Measurements from ENCODE around the gene SH3PXD2A. TPM values are rescaled to one million over a fixed set of nuclear protein-coding genes. Genes with fewer than 3 reads are reported as not detected.
A peak's percentile ranks its signal among the peaks of the same experiment; 100 is the strongest.

Gene SH3PXD2A
- total RNA-seq, 1 donor from 2014 or later = 2.3 TPM

DNA sequence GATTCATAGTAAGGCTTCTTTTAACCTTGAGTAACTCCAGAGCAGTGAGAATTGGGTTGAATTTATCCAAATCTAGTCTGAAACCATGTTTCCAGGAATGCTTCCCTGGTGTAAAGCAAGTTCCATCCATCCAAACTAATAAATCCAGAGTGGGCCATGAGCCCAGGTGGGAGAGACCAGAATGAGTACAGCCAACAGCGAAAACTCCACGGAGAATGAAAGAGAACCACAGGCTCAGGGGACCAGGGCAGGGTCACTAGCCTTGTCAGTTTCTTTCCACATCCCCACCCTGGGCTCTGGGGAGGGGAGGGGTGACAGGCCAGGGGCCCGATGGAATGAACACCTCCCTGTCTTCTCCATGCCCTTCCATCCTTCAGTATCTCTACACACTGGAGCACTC, 181.8 kb downstream of the SH3PXD2A start:
- no peaks in the 10 kb centered on the region for H3F3A ChIP-seq (ENCODE audit: low read depth)
- Mint-ChIP-seq H3K9me3 (no peaks in the 10 kb centered on the region), H3K4me1 (peaks cover 38% of the 10 kb centered on the region), H3K4me3 (no peak overlapping the region), H3K36me3 (no peaks in the 10 kb centered on the region), H3K27ac (no peak overlapping the region), H3K27me3 (ENCODE audit: insufficient read depth, low read depth) (peaks cover 2% of the 10 kb centered on the region)
- H3K4me2 ChIP-seq = no peak overlapping the region
- DNase-seq (ENCODE audit: low spot score) = no peak
- no peak overlapping the region for H2AFZ ChIP-seq (replicated peaks)
- H3K36me3 ChIP-seq = no peaks in the 10 kb centered on the region
- no peak overlapping the region for H3K4me3 ChIP-seq
- H3K27me3 ChIP-seq = no peaks in the 10 kb centered on the region
- no peaks in the 10 kb centered on the region for H4K20me1 ChIP-seq (ENCODE audit: low read depth)
- no peak overlapping the region for H3K9ac ChIP-seq
- H3K79me2 ChIP-seq (ENCODE audit: low read depth) = no peaks in the 10 kb centered on the region
- H3K27ac ChIP-seq = no peak overlapping the region
- peaks cover 22% of the 10 kb centered on the region for H3K4me1 ChIP-seq
- TF ChIP-seq, protein P1, sequence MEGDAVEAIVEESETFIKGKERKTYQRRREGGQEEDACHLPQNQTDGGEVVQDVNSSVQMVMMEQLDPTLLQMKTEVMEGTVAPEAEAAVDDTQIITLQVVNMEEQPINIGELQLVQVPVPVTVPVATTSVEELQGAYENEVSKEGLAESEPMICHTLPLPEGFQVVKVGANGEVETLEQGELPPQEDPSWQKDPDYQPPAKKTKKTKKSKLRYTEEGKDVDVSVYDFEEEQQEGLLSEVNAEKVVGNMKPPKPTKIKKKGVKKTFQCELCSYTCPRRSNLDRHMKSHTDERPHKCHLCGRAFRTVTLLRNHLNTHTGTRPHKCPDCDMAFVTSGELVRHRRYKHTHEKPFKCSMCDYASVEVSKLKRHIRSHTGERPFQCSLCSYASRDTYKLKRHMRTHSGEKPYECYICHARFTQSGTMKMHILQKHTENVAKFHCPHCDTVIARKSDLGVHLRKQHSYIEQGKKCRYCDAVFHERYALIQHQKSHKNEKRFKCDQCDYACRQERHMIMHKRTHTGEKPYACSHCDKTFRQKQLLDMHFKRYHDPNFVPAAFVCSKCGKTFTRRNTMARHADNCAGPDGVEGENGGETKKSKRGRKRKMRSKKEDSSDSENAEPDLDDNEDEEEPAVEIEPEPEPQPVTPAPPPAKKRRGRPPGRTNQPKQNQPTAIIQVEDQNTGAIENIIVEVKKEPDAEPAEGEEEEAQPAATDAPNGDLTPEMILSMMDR (IDR thresholded peaks at IDR 0.05) = no peak
- no peak for TF ChIP-seq EZH2phosphoT487 (IDR thresholded peaks at IDR 0.05)
- no peak for TF ChIP-seq EZH2 (IDR thresholded peaks at IDR 0.05)
- H3K9me3 ChIP-seq (ENCODE audit: low read depth) = no peaks in the 10 kb centered on the region

DNA sequence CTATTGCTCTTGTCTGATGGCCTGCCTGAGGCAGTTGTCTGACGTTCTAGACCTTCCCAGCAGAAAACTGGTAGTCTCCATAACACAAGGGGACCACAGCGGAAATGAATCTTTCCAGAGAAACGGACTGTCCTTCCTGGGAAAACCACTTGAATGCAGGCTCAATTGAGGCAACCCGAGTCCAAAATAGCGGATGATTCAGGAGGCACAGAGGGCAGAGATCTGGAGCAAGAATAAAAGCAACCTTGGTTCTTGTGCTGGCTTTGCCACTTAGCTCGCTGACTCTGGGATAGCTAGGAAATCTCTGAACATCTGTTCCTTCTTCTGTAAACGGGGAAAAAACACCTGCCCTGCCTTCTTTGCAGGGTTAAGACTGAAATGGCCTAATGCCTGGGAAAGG, 183.0 kb downstream of the SH3PXD2A start:
- Histone ChIP-seq H3K79me2 (ENCODE audit: low read depth) (no peaks in the 10 kb centered on the region), H3K4me2 (no peak overlapping the region), H3K27me3 (no peaks in the 10 kb centered on the region), H3F3A (ENCODE audit: low read depth) (no peaks in the 10 kb centered on the region), H4K20me1 (ENCODE audit: low read depth) (no peaks in the 10 kb centered on the region), H3K9me3 (ENCODE audit: low read depth) (no peaks in the 10 kb centered on the region), H2AFZ (replicated peaks) (no peak overlapping the region), H3K36me3 (no peaks in the 10 kb centered on the region), H3K27ac (no peak overlapping the region), H3K4me1 (peaks cover 24% of the 10 kb centered on the region), H3K4me3 (no peak overlapping the region), H3K9ac (no peak overlapping the region)
- no peak overlapping the region for H3K4me3 Mint-ChIP-seq
- peaks cover 30% of the 10 kb centered on the region for H3K4me1 Mint-ChIP-seq
- no peaks in the 10 kb centered on the region for H3K9me3 Mint-ChIP-seq
- no peak overlapping the region for H3K27ac Mint-ChIP-seq
- H3K27me3 Mint-ChIP-seq (ENCODE audit: insufficient read depth, low read depth) = peaks cover 2% of the 10 kb centered on the region
- no peak for DNase-seq (ENCODE audit: low spot score)
- TF ChIP-seq EZH2 (IDR thresholded peaks at IDR 0.05) (no peak), EZH2phosphoT487 (IDR thresholded peaks at IDR 0.05) (no peak)
- TF ChIP-seq, protein P1 (IDR thresholded peaks at IDR 0.05) = no peak
- H3K36me3 Mint-ChIP-seq = no peaks in the 10 kb centered on the region

DNA sequence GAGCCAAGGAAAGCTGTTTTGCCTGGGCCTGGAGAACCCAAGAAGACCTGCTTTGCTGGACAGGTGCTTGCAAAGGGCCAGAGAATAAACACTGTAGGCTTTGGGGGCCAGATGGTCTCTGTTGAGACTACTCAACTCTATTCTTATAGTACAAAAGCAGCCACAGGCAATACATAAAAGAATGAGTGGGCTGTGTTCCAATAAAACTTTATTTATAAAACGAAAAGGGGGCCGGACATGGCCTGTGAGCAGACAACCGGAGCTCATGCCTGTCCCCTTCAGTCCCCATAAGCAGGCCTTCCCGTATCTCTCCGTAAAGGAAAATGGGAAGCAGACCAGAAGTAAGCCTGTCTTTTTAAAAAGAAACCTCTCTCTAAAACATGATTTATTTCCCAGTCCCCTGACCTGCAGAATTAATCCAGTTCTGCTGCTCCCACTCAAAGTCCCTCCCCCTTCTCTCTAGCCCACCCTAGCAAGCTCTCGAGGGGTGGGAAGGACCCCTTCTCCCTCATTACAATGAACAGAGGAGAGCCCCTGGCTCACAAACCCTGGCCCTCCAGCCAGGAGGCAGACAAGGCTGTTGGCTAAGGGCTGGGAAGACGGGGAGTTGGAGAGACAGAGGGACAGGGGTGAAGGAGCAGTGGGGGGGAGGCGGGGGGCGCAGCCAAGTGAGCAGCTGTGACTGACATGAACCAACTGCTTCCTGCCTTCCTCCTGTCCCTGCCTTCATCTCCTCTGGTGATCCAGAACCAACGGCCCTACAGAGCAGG, 184.1 kb downstream of the SH3PXD2A start:
- Mint-ChIP-seq H3K4me3 (no peak overlapping the region), H3K36me3 (no peaks in the 10 kb centered on the region)
- TF ChIP-seq, protein P1 (IDR thresholded peaks at IDR 0.05) = no peak
- TF ChIP-seq EZH2phosphoT487 (IDR thresholded peaks at IDR 0.05) (no peak), EZH2 (IDR thresholded peaks at IDR 0.05) (no peak)

More for the DNA sequence above, 184.1 kb downstream of the SH3PXD2A start:
- H3K9me3 ChIP-seq (ENCODE audit: low read depth) = no peaks in the 10 kb centered on the region
- H2AFZ ChIP-seq (replicated peaks) = no peak overlapping the region
- no peaks in the 10 kb centered on the region for H3K27me3 ChIP-seq
- H3K4me2 ChIP-seq = no peak overlapping the region
- H3K79me2 ChIP-seq (ENCODE audit: low read depth) = no peaks in the 10 kb centered on the region
- H3K27ac Mint-ChIP-seq = peak overlapping the region; percentile 72
- peaks cover 2% of the 10 kb centered on the region for H3K27me3 Mint-ChIP-seq (ENCODE audit: insufficient read depth, low read depth)
- no peak overlapping the region for H3K27ac ChIP-seq
- H3K4me1 ChIP-seq = peaks cover 23% of the 10 kb centered on the region
- no peaks in the 10 kb centered on the region for H4K20me1 ChIP-seq (ENCODE audit: low read depth)
- no peak for DNase-seq (ENCODE audit: low spot score)
- peaks cover 24% of the 10 kb centered on the region for H3K4me1 Mint-ChIP-seq
- H3K9ac ChIP-seq = no peak overlapping the region
- H3F3A ChIP-seq (ENCODE audit: low read depth) = no peaks in the 10 kb centered on the region
- H3K9me3 Mint-ChIP-seq = no peaks in the 10 kb centered on the region
- H3K4me3 ChIP-seq = no peak overlapping the region
- H3K36me3 ChIP-seq = no peaks in the 10 kb centered on the region

Measured in neural progenitor cell (in vitro differentiated cells).